GM21717 (cell line): ENCODE measurements around the gene PEAK3.
A peak's percentile ranks its signal among the peaks of the same experiment; 100 is the strongest.

Experiments
- ATAC-seq: cut with Tn5 transposase; IDR thresholded peaks from one replicate; pipeline ENCODE4 v1.9.1; 2021; ENCODE audit warnings: mild to moderate bottlenecking, moderate library complexity; ENCODE audit not compliant: unreplicated experiment

The PEAK3 gene

DNA sequence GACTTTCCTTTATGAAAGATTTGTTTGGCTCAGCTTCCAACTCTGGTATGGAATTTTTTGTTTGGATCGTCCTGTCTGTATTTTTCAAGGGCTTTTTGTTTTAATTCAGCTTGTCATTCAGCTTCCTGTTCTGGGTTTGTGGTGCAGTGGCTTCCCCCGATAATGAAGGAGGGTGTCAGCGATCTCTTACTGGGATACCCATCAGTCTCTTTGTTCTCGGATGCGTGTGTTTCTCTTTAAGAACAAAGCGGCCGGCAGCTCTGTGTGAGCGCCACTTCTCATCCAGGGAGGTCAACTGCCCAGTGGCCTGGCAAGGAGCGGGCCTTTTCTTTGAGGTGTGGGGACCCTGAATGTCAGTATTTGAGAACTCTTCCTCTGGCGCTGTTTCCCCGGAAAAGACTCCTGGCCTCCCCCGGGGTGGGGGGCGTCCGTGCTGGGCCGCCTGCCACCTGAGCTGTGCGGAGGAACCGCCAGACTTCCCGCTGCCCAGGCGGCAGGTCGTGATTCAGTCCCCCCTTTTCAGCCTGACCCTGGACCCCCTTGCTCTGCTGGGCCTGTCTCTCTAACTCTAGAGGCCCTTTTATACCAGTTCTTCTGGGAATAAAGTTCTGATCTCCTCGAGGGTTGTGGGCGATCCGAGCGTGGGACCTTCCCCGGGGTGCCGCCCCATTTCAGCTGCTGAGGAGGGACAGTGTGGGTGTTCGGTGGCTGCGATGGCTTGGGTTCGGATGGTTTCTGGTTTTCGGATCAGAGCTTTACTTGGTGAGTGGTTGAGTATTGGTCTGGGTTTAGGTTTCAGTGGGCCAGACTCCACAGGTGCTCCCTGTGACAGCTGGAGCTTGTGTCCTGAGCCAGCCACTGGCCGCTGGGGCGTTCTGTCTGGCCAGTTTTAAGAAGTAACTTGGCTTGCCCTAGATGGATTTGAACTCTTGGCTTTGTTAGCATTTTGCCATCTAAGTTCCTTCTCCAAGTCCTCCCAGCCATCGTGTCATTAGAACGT lies 41.9 kb downstream of the PEAK3 start:
- ATAC-seq, result no peak

DNA sequence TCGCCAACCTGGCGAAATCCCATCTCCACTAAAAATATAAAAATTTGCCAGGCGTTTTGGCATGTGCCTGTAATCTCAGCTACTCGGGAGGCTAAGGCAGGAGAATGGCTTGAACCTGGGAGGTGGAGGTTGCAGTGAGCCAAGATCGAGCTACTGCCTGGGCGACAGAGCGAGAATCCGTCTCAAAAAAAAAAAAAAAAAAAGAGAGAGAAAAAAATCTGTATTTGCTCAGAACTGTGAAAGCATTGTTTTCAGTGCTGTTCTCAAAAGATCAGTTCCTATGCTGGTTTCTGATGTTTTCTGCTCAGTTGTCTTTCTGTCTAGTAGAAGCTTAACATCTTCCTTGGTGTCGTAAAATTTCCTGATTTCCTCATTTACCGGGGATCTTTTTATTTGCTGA lies 42.8 kb downstream of the PEAK3 start:
- ATAC-seq, result no peak

DNA sequence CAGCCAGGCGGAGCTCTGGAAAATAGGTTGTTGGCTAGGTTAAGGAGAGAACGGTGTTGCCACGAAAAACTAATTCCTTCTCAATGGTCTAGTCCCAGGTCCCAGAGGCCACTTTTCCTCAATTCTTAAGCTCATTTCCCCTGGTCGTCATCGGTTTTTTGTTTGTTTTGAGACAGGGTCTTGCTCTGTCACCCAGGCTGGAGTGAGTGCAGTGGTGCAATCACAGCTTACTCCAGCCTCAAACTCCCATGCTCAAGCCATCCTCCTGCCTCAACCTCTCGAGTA lies 44.2 kb downstream of the PEAK3 start:
- no peak for ATAC-seq

DNA sequence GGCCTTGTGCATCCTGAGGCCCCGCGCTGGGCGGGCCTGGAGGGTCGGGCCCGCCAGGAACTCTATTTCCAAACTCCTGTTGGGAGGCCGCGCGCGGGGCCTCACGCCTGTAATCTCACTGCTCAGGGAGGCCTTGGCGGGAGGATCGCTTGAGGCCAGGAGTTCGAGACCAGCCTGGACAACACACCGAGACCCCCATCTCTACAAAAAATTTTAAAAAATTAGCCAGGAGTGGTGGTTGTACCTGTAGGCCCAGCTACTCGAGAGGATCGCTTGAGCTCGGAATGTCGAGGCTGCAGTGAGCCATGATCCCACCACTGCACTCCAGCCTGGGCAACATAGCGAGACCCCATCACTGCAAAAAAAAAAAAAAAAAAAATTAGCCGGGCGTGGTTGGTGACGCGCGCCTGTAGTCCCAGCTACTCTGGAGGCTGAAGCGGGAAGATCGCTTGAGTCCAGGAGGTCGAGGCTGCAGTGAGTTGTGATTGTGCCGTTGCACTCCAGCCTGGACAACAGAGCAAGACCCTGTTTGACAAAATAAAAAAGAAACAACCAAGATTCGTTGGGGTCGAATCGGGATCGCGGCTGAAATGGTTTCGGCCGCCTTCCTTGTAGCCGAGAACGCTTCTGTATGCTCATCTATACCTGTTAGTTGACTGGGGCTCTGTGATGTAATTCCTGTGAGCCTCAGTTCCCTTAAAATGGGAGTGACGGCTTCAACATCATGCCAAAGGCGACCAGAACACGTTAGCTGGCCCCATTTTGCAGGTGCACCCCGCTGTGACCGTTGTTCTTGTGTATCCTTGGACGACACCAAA lies 44.7 kb downstream of the PEAK3 start:
- ATAC-seq, result no peak

DNA sequence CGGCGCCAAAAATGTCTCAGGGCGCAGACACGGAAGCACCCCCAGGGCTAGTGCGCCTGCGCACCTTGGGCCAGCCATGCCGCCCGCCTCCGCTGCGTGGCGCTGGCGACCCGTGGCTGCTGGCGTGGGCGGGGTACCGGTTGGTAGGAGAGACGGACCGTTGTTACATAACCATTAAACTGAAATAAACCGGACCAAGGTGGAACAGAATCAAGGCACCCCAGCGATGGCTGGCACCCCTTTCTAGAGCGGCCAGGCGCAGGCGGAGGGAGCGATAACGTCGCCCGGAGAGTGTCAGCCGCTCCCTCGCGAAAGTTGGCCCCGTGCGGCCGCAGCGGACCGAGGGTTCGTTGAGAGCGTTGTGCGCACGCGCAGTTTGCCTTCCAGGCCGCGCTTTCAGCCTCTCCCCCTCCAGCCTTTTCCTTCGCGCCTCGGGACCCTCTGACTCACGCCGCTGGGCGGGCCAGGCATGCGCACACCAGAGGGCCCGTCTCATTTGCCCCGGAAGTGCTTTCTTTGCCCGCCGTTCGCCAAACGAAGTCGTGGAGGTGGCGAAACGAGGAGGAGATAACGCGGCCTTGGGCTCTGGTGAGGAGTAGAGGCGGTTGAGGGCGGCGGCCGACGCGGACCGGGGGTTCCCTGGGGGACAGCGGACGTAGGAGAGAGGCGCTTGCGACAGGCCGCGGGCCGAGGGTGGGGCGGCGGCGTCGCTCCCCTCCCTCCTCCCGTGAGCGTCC lies 45.5 kb downstream of the PEAK3 start, which contains the start of the genes PLEKHJ1 and SF3A2:
TSS of gene PLEKHJ1 (minus strand) at position 16 of the 737 bp plus-strand sequence. CDS start 81 bp downstream, outside the sequence.
TSS of gene SF3A2 (plus strand) at position 511 of the 737 bp plus-strand sequence. CDS start 6,595 bp downstream, outside the sequence.
- ATAC-seq, result peak; percentile 51

- ATAC-seq, result no peak
Observed at GRCh38 chr19:2236064-2236313, 46.0 kb downstream of the PEAK3 start.

- peak; percentile 9 for ATAC-seq
Observed at GRCh38 chr19:2235381-2236063, 46.5 kb downstream of the PEAK3 start.

GRCh38 chr19:2234996-2235380 lies 47.0 kb downstream of the PEAK3 start:
- no peak for ATAC-seq

GRCh38 chr19:2233601-2234280 lies 48.2 kb downstream of the PEAK3 start:
- ATAC-seq, result no peak

DNA sequence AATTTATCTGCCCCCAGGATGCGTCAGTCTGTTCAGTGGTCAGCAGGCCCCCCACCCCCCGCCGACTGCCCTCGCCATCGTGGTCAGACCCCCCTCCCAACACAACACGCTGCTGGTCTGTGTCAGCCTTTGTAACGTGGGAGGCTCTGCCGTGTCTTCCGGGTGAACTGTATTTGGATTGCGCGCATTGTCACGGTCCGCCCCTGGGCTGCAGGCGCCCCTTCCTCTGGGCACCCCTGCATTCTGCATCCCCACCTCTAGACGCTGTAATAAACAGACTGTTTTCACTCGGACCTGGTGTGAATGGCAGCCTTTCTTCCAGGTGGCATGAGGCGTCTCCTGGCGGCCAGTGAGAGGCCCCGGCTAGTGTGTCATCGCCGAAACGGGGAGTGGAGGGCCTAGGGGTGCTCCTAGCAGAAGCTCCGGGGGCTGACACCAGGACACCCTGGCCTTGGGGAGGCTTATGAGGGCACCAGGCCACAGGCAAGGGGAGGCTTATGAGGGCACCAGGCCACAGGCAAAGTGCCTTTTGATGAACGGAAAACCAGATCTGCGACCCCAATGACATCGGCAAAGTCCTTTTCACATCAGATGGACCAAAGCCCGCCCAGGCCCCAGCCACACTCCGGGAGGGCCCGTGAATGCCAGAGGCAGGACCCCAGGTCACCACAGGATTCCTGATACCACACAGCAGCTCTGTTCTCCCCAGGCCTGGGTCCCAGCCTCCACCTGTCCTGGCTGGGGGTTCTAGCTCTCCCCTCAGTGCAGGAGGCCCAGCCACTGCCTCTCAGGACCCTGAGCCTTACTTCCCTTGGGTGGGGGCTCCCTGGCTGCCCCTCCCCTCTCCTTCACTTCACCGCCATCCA lies 49.5 kb downstream of the PEAK3 start:
- ATAC-seq, result no peak

GRCh38 chr19:2231621-2232221 lies 50.3 kb downstream of the PEAK3 start:
- no peak for ATAC-seq

GRCh38 chr19:2230807-2231533 lies 51.0 kb downstream of the PEAK3 start:
- no peak for ATAC-seq

DNA sequence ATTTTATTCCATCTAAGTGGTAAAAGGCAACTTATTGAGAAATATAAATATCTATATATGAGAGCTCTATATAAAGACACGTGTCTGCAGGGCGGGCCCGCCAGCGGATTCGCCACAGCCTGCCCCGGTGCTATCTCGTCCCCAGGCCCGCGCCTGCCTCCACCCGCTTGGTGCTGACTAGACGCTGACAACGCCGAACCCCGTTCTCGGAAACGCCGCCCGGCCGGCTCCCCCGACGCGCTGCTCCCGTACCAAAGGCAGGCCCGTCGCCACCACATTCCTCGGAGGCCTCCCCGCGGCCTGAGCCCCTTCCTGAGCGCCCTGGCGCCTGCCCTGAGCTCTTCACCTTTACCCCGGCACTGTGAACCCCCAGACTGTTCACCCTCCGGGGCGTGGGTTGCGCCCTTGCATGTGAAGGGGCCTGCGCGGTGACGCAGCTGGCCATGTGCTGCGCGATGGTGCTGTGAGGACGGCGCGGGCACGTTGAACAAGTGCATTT lies 51.9 kb downstream of the PEAK3 start:
- ATAC-seq, result no peak

GRCh38 chr19:2229103-2230032 lies 52.6 kb downstream of the PEAK3 start:
- no peak for ATAC-seq

DNA sequence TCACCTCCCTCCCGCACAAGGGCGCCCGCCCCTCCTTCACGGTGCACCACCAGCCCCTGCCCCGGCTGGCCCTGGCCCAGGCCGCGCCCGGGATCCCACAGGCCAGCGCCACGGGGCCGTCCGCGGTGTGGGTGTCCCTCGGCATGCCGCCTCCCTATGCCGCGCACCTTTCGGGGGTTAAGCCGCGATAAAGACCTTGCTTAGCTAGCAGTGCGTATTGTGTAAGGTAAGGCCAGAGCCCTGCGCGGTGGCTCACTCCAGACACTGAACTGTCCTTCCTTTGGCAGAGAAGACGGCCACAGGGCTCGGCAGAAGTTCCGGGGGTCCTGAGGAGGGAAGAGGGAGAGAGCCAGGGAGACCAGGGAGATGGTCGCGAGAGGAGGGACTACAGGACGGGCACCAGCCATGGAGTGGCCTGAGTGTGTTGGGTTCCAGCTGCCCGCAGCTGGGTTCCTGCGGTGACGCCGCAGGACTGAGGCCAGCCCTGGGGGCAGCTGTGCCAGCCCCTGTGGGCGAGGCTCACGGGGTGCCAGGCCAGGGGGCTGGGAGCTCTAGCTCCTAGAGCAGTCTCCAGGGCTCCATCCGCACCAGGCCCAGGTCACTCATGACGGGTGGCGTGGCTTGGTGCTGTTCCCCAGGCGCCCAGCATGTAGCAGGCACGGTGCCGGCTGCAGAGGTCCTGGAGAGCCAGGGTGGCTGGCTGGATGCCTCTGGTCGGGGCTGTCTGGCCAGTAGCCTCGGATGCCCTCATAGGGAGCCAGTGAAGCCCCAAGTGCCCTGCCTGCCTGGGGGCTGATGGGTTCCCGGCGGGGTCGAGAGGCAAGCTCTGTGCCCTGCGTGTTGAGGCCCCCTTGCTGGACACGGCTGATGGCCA lies 53.6 kb downstream of the PEAK3 start:
- no peak for ATAC-seq
